ENCODE results near the gene SLCO4A1.

- TF ChIP-seq ZKSCAN8 (CRISPR knock-in tag; IDR thresholded peaks at IDR 0.05) (no peak), GABPB1 (CRISPR knock-in tag; IDR thresholded peaks at IDR 0.05) (no peak)
Measured at GRCh38 chr20:62696989-62697388, 54.7 kb downstream of the SLCO4A1 start.

Measured in K562 (cell line).